Pancreas (tissue), 10 donors: ENCODE results near the gene PSMD5. TPM values are rescaled to one million over a fixed set of nuclear protein-coding genes. Genes with fewer than 3 reads are reported as not detected.

Source experiments
- ATAC-seq, 4 donors: fragments of 200-7000 bp; cut with Tn5 transposase; one replicate each; pipeline versions ENCODE4 v1.8.0 to v1.9.1; 2020; ENCODE audit warnings: mild to moderate bottlenecking in 4 of 4, moderate library complexity in 4 of 4
- DNase-seq, 6 donors: peaks; one replicate each; pipeline ENCODE4 v3.0.0-alpha.2; 2020
- FAIRE-seq: peaks from 2 replicates; lab custom pipeline; 2012; peaks lifted over from hg19 to GRCh38; lab: Jason Lieb, UNC
- H3K27ac ChIP-seq, 4 donors: fragments of 200-600 bp; sonication (generic); 1 replicate in 3 of 4; 2 replicates in 1 of 4; pipeline versions ENCODE4 v1.5.0 to v1.8.0; 2020
- H3K27me3 ChIP-seq, 4 donors: fragments of 200-600 bp; one replicate each; pipeline ENCODE4 v1.8.0; 2021
- H3K36me3 ChIP-seq, 3 donors: fragments of 200-600 bp; sonication (generic) in 1 of 3; one replicate each; pipeline versions ENCODE4 v1.5.0 to v1.8.0; 2020 to 2021
- H3K4me1 ChIP-seq, 3 donors: fragments of 200-600 bp; one replicate each; pipeline ENCODE4 v1.8.0; 2021
- H3K4me3 ChIP-seq, 4 donors: fragments of 200-600 bp; sonication (generic) in 2 of 4; one replicate each; pipeline versions ENCODE4 v1.5.0 to v1.8.0; 2020 to 2021
- H3K9me3 ChIP-seq, 4 donors: fragments of 200-600 bp; one replicate each; pipeline ENCODE4 v1.8.0; 2021
- WGBS, 2 donors: extraction: QIAGEN DNeasy Blood & Tissue Kit; methylation state at CpG; one replicate each; pipeline ENCODE4 v1.1.7; 2013; 5-methylcytosine and 5-hydroxymethylcytosine counted together
- intact Hi-C, 3 donors: fragments of 100-400 bp; cut with DNase I; formaldehyde crosslinking; loops; one replicate each; pipeline versions ENCODE4 v1.11.1 to v1.14.2; 2022
- polyA plus RNA-seq, 2 donors: library from polyadenylated mRNA; stranded (reverse); fragments of 200-250 nt; gene quantifications; one replicate each; pipeline ENCODE4 v1.2.3, GENCODE V29; 2013
- total RNA-seq, 6 donors: library from RNA; stranded (reverse); fragmentation: NEBNext Ultra II Directional in 4 of 6; extraction: Animal tissue kit (Norgen Biotek cat#: 25700) in 4 of 6; gene quantifications; one replicate each; pipeline versions ENCODE4 v1.2.1 to v1.2.4, GENCODE V29; 2021 to 2023
- TF ChIP-seq, protein P1 (sequence below), 4 donors: fragments of 200-600 bp; sonication (generic) in 3 of 4; IDR thresholded peaks; one replicate each; pipeline versions ENCODE4 v1.5.0 to v1.8.0; 2021; ENCODE audit warnings: antibody characterized with exemption in 4 of 4
- donor health status: healthy with polysubstance abuse.
- donor health status: DM: no; HTN: no; CAD: no; lungs with moderate emphysema.
- donor health status: DM: no; HTN: no; CAD: no.
- donor health status: control.
- donor health status: control.
- donor health status: Bipolar disorder and iron deficiency.
- donor health status: DM: yes; HTN: yes; CAD: no.
- donor health status: DM: no; HTN: no; CAD: no.
- donor health status: DM: no; HTN: no; CAD: no.
- donor health status: DM: yes; HTN: yes; CAD: no.

The PSMD5 gene
- total and polyA plus RNA-seq, 8 donors: 5.8 to 33.0 (median 20.7) TPM

DNA sequence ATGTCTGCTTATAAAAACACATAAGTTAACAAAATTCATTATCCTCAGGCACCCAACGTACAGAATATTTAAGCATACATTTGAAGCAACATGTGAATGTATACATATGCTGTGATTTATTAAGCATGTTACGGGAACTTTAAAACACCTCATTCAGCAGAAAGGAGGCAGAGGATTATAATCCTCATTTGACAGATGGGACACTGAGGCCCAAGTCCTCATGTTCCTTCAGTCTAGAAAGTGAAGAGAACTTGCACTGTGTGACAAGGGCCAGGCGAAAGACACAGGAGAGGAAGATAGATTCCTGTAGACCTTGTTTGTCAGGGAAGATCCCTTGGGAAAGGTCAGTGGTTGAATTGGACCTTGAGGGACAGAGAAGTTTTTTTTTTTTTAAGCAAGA is 7.6 kb upstream of the PSMD5 start:
- Histone ChIP-seq H3K27ac (no peak overlapping the region), H3K9me3 (no peaks in the 10 kb centered on the region), H3K4me3 (no peak overlapping the region), H3K36me3 (peaks cover 0 to 4% (median 0%) of the 10 kb centered on the region in 3 donors), H3K4me1 (peaks cover 0 to 4% (median 0%) of the 10 kb centered on the region in 3 donors), H3K27me3 (no peaks in the 10 kb centered on the region)
- FAIRE-seq (no peak), ATAC-seq (no peak), DNase-seq (no peak)
- TF ChIP-seq, protein P1, sequence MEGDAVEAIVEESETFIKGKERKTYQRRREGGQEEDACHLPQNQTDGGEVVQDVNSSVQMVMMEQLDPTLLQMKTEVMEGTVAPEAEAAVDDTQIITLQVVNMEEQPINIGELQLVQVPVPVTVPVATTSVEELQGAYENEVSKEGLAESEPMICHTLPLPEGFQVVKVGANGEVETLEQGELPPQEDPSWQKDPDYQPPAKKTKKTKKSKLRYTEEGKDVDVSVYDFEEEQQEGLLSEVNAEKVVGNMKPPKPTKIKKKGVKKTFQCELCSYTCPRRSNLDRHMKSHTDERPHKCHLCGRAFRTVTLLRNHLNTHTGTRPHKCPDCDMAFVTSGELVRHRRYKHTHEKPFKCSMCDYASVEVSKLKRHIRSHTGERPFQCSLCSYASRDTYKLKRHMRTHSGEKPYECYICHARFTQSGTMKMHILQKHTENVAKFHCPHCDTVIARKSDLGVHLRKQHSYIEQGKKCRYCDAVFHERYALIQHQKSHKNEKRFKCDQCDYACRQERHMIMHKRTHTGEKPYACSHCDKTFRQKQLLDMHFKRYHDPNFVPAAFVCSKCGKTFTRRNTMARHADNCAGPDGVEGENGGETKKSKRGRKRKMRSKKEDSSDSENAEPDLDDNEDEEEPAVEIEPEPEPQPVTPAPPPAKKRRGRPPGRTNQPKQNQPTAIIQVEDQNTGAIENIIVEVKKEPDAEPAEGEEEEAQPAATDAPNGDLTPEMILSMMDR (IDR thresholded peaks at IDR 0.05): no peak
- WGBS, 2 donors: 95 to 97% methylated on average over 3 of the region's 3 CpGs
- intact Hi-C loops: no loop called here

DNA sequence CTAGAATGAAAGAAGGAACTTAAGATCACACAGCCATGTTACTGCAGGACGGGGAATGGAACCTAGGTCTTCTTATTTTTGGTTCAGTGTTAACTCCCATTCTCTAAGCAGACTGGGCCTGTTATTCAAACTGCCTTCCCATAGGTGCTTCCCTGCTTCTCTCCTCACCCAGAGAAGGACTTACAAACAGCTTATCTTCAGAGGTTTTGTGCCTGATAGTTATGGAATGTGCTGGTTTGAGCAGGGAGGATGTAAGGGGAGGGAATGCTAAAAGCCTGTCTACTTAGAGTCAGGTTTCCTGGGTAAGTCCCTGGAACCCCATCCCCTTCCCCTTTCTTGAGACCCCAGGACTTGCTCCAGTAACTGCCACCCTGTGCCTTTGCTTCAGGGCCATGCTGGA is 4.2 kb upstream of the PSMD5 start:
- no peak overlapping the region for H3K4me3 ChIP-seq
- no peaks in the 10 kb centered on the region for H3K27me3 ChIP-seq
- H3K4me1 ChIP-seq: peaks cover 0 to 6% (median 4%) of the 10 kb centered on the region in 3 donors
- DNase-seq (no peak), ATAC-seq (no peak), FAIRE-seq (no peak)
- WGBS, 2 donors: 77 to 96% methylated on average over 1 of the region's 1 CpG
- H3K36me3 ChIP-seq: peaks cover 0 to 4% (median 0%) of the 10 kb centered on the region in 3 donors
- TF ChIP-seq, protein P1 (IDR thresholded peaks at IDR 0.05): no peak
- H3K9me3 ChIP-seq: no peaks in the 10 kb centered on the region
- H3K27ac ChIP-seq: no peak overlapping the region
- intact Hi-C loops: no loop called here

DNA sequence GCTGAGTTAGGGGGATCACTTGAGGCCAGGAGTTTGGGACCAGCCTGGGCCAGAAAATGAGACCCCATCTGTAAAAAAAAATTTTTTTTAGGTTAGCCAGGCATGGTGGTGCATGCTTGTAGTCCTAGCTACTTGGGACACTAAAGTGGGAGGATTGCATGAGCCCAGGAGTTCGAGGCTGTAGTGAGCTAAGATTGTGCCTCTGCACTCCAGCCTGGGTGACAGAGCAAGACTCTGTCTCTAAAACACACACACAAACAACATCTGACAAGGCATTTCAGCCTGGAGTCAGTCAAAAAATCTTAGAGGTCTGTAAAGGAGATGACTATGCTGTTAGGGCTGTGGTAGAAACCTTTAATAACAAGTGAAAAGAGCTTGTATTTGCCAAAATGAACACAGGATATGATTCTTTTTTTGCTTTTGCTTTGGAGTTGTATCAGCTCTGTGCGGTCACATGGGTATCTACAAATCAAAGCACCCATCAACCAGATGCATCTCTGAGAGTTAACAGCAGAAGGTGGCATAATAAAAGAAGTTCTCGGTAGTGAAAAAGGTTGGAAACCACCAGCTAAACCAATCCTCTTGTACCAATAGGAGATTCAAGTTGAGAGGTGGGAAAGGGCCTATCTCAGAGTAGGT is 3.6 kb upstream of the PSMD5 start:
- Histone ChIP-seq H3K36me3 (peaks cover 0 to 3% (median 0%) of the 10 kb centered on the region in 3 donors), H3K27ac (no peak overlapping the region), H3K4me3 (no peak overlapping the region), H3K9me3 (no peaks in the 10 kb centered on the region), H3K4me1 (peaks cover 0 to 6% (median 4%) of the 10 kb centered on the region in 3 donors), H3K27me3 (no peaks in the 10 kb centered on the region)
- ATAC-seq (no peak), FAIRE-seq (no peak), DNase-seq (no peak)
- intact Hi-C loops: no loop called here
- TF ChIP-seq, protein P1 (IDR thresholded peaks at IDR 0.05): no peak
- WGBS, 2 donors: 88 to 90% methylated on average over 3 of the region's 3 CpGs

DNA sequence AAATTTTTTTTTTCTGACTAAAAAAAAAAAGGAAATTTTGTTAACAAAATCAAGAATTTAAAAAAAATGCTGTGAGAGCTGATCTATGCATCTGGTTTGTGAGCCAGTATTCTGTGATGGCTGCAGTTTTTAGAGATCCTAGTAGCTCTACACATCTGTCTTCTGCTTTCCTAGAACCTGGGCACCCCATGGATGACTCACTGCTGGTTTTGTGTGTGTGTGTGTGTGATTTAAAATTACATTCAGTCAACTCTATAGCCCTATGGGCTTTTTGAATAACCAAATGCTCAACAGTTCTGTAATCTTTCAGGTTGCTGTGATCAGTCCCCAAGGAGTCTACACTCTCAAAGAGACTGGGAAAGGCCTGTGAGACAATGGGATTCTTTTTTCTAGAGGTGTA is 2.5 kb upstream of the PSMD5 start:
- no peaks in the 10 kb centered on the region for H3K9me3 ChIP-seq
- H3K27me3 ChIP-seq: no peaks in the 10 kb centered on the region
- FAIRE-seq: no peak
- intact Hi-C loops: no loop called here
- TF ChIP-seq, protein P1 (IDR thresholded peaks at IDR 0.05): no peak
- H3K36me3 ChIP-seq: no peaks in the 10 kb centered on the region
- no peak for ATAC-seq
- no peak for DNase-seq
- H3K4me3 ChIP-seq: no peak overlapping the region
- H3K27ac ChIP-seq: no peak overlapping the region
- H3K4me1 ChIP-seq: peaks cover 0 to 6% (median 4%) of the 10 kb centered on the region in 3 donors
